Measurements from ENCODE around the gene COL27A1. TPM values are rescaled to one million over a fixed set of nuclear protein-coding genes. Genes with fewer than 3 reads are reported as not detected.

COL27A1 gene
- total and polyA plus RNA-seq, 5 donors from 2014 or later: 0.30 TPM; not detected in 4

GRCh38 chr9:114184071-114184470, 28.7 kb downstream of the COL27A1 start:
- H3K36me3 ChIP-seq (ENCODE audit: control insufficient read depth, insufficient read depth, low read length): no peaks in the 10 kb centered on the region
- H3K27me3 ChIP-seq (ENCODE audit: control insufficient read depth, insufficient read depth, low read length): peaks cover 1% of the 10 kb centered on the region
- H3K4me1 ChIP-seq (ENCODE audit: control insufficient read depth, insufficient read depth, low read length, poor library complexity, severe bottlenecking): no peaks in the 10 kb centered on the region
- H3K27ac Mint-ChIP-seq: no peak overlapping the region
- no peaks in the 10 kb centered on the region for H3K9me3 ChIP-seq (ENCODE audit: control insufficient read depth in 2 of 2, low read length in 2 of 2)
- no peak overlapping the region for H3K27ac ChIP-seq (ENCODE audit: insufficient read depth, low read length, poor library complexity, severe bottlenecking)
- no peaks in the 10 kb centered on the region for H3K36me3 Mint-ChIP-seq
- H3K4me1 Mint-ChIP-seq: no peaks in the 10 kb centered on the region
- H3K27me3 Mint-ChIP-seq: peaks cover 12% of the 10 kb centered on the region
- ATAC-seq (ENCODE audit: low read depth in 2 of 2) (no peak), DNase-seq (no peak)
- no peak overlapping the region for H3K4me3 ChIP-seq (ENCODE audit: low read depth, low read length)
- H3K4me3 Mint-ChIP-seq: no peak overlapping the region
- H3K9me3 Mint-ChIP-seq: peaks cover 0 to 4% (median 0%) of the 10 kb centered on the region in 7 donors

DNA sequence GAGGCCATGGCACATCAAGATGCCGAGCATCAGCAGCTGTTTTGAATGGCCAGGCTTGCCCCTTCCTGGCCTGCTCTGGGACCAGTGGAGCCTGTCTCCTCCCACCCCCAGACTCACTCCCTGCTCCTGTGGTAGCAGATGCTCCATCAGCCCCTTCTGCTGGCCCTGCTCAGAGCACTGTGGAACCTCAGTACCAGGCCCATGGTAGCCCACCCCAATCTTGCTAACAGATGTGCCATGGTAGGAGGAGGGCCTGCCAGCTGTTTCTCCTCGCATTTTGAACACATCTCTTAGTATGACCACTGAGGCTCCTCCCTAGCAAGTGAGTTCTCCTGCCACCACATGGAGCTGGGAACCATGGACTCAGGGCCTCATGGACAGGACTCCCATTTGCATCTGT, 29.5 kb downstream of the COL27A1 start:
- peaks cover 1 to 2% of the 10 kb centered on the region in 2 experiments for H3K9me3 ChIP-seq (ENCODE audit: control insufficient read depth in 2 of 2, low read length in 2 of 2)
- no peaks in the 10 kb centered on the region for H3K4me1 ChIP-seq (ENCODE audit: control insufficient read depth, insufficient read depth, low read length, poor library complexity, severe bottlenecking)
- Mint-ChIP-seq H3K27ac (no peak overlapping the region), H3K9me3 (peaks cover 0 to 5% (median 0%) of the 10 kb centered on the region in 7 donors), H3K36me3 (no peaks in the 10 kb centered on the region), H3K4me3 (no peak overlapping the region), H3K27me3 (peaks cover 12% of the 10 kb centered on the region), H3K4me1 (no peaks in the 10 kb centered on the region)
- H3K27ac ChIP-seq (ENCODE audit: insufficient read depth, low read length, poor library complexity, severe bottlenecking): no peak overlapping the region
- ATAC-seq (ENCODE audit: low read depth in 2 of 2) (no peak), DNase-seq (no peak)
- no peak overlapping the region for H3K4me3 ChIP-seq (ENCODE audit: low read depth, low read length)
- peaks cover 3% of the 10 kb centered on the region for H3K27me3 ChIP-seq (ENCODE audit: control insufficient read depth, insufficient read depth, low read length)
- H3K36me3 ChIP-seq (ENCODE audit: control insufficient read depth, insufficient read depth, low read length): no peaks in the 10 kb centered on the region

GRCh38 chr9:114185570-114186490, 30.5 kb downstream of the COL27A1 start:
- H3K27me3 ChIP-seq (ENCODE audit: control insufficient read depth, insufficient read depth, low read length): peaks cover 3% of the 10 kb centered on the region
- H3K36me3 ChIP-seq (ENCODE audit: control insufficient read depth, insufficient read depth, low read length): no peaks in the 10 kb centered on the region
- no peak overlapping the region for H3K4me3 Mint-ChIP-seq
- H3K27ac Mint-ChIP-seq: peak overlapping the region in 1 of 3 donors; percentile 84
- ATAC-seq (ENCODE audit: low read depth in 2 of 2): no peak
- H3K36me3 Mint-ChIP-seq: no peaks in the 10 kb centered on the region
- H3K4me3 ChIP-seq (ENCODE audit: low read depth, low read length): no peak overlapping the region
- H3K27me3 Mint-ChIP-seq: peaks cover 12% of the 10 kb centered on the region
- H3K4me1 Mint-ChIP-seq: no peaks in the 10 kb centered on the region
- DNase-seq: no peak
- no peak overlapping the region for H3K27ac ChIP-seq (ENCODE audit: insufficient read depth, low read length, poor library complexity, severe bottlenecking)
- H3K4me1 ChIP-seq (ENCODE audit: control insufficient read depth, insufficient read depth, low read length, poor library complexity, severe bottlenecking): no peaks in the 10 kb centered on the region
- H3K9me3 ChIP-seq (ENCODE audit: control insufficient read depth in 2 of 2, low read length in 2 of 2): peaks cover 5 to 11% of the 10 kb centered on the region in 2 experiments
- peaks cover 0 to 9% (median 2%) of the 10 kb centered on the region in 7 donors for H3K9me3 Mint-ChIP-seq

DNA sequence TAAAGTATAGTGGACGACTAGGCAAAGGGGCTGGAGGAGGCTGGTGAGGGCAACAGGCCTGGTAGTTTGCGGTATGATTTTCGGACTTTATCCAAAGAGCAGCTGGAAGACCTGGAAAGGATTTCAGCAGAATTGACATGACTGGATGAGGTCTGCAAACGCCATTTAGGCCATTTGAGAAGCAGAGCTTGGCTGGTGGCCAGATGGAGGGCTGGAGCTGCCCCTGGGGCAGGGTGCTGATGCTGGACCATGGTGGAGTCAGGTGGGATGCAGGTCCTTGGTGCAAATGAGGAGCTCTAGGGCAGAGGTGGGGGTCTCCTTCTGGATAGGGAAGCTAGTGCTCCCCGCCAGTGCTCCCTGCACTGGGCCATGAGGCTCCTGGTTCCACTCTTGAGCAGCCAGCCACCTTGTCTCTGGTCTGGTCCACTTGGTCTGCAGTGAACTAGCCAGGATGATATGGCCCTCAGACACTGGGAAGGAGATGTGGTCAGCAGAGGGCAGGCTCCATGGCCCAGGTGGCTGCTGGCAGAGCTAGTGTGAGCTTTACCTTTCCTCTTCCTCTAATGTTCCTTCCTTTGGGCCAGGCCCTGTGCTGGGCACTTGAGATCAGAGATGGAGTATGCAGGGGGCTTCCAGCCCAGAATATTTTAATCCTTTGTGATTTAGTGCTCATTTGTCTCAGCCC, 31.4 kb downstream of the COL27A1 start:
- peaks cover 3% of the 10 kb centered on the region for H3K27me3 ChIP-seq (ENCODE audit: control insufficient read depth, insufficient read depth, low read length)
- H3K27ac ChIP-seq (ENCODE audit: insufficient read depth, low read length, poor library complexity, severe bottlenecking): no peak overlapping the region
- ATAC-seq (ENCODE audit: low read depth in 2 of 2): no peak
- H3K4me1 ChIP-seq (ENCODE audit: control insufficient read depth, insufficient read depth, low read length, poor library complexity, severe bottlenecking): no peaks in the 10 kb centered on the region
- H3K4me1 Mint-ChIP-seq: no peaks in the 10 kb centered on the region
- H3K36me3 ChIP-seq (ENCODE audit: control insufficient read depth, insufficient read depth, low read length): no peaks in the 10 kb centered on the region
- no peak for DNase-seq
- peaks cover 12% of the 10 kb centered on the region for H3K27me3 Mint-ChIP-seq
- H3K4me3 Mint-ChIP-seq: no peak overlapping the region
- peaks cover 0 to 9% (median 2%) of the 10 kb centered on the region in 7 donors for H3K9me3 Mint-ChIP-seq
- H3K4me3 ChIP-seq (ENCODE audit: low read depth, low read length): no peak overlapping the region
- H3K9me3 ChIP-seq (ENCODE audit: control insufficient read depth in 2 of 2, low read length in 2 of 2): peaks cover 5 to 11% of the 10 kb centered on the region in 2 experiments
- no peaks in the 10 kb centered on the region for H3K36me3 Mint-ChIP-seq
- peak overlapping the region in 1 of 3 donors; percentile 84 for H3K27ac Mint-ChIP-seq

GRCh38 chr9:114187827-114188226, 32.5 kb downstream of the COL27A1 start:
- Histone ChIP-seq H3K27ac (ENCODE audit: insufficient read depth, low read length, poor library complexity, severe bottlenecking) (no peak overlapping the region), H3K9me3 (ENCODE audit: control insufficient read depth in 2 of 2, low read length in 2 of 2) (peaks cover 5 to 11% of the 10 kb centered on the region in 2 experiments), H3K4me1 (ENCODE audit: control insufficient read depth, insufficient read depth, low read length, poor library complexity, severe bottlenecking) (no peaks in the 10 kb centered on the region), H3K27me3 (ENCODE audit: control insufficient read depth, insufficient read depth, low read length) (peaks cover 3% of the 10 kb centered on the region), H3K4me3 (ENCODE audit: low read depth, low read length) (no peak overlapping the region), H3K36me3 (ENCODE audit: control insufficient read depth, insufficient read depth, low read length) (no peaks in the 10 kb centered on the region)
- Mint-ChIP-seq H3K9me3 (peaks cover 0 to 9% (median 2%) of the 10 kb centered on the region in 7 donors), H3K4me1 (no peaks in the 10 kb centered on the region), H3K27ac (no peak overlapping the region), H3K27me3 (peaks cover 7% of the 10 kb centered on the region), H3K36me3 (no peaks in the 10 kb centered on the region), H3K4me3 (no peak overlapping the region)
- ATAC-seq (ENCODE audit: low read depth in 2 of 2): no peak
- no peak for DNase-seq

- H3K36me3 Mint-ChIP-seq: no peaks in the 10 kb centered on the region
- Histone ChIP-seq H3K9me3 (ENCODE audit: control insufficient read depth in 2 of 2, low read length in 2 of 2) (peaks cover 5 to 11% of the 10 kb centered on the region in 2 experiments), H3K4me1 (ENCODE audit: control insufficient read depth, insufficient read depth, low read length, poor library complexity, severe bottlenecking) (no peaks in the 10 kb centered on the region), H3K4me3 (ENCODE audit: low read depth, low read length) (no peak overlapping the region), H3K27me3 (ENCODE audit: control insufficient read depth, insufficient read depth, low read length) (peaks cover 3% of the 10 kb centered on the region), H3K36me3 (ENCODE audit: control insufficient read depth, insufficient read depth, low read length) (no peaks in the 10 kb centered on the region), H3K27ac (ENCODE audit: insufficient read depth, low read length, poor library complexity, severe bottlenecking) (no peak overlapping the region)
- no peaks in the 10 kb centered on the region for H3K4me1 Mint-ChIP-seq
- DNase-seq: no peak
- no peak overlapping the region for H3K27ac Mint-ChIP-seq
- H3K4me3 Mint-ChIP-seq: peak overlapping the region in 1 of 4 donors; percentile 55
- no peak for ATAC-seq (ENCODE audit: low read depth in 2 of 2)
- peaks cover 0 to 9% (median 2%) of the 10 kb centered on the region in 7 donors for H3K9me3 Mint-ChIP-seq
- H3K27me3 Mint-ChIP-seq: no peaks in the 10 kb centered on the region
Observed at GRCh38 chr9:114189823-114190562, 34.7 kb downstream of the COL27A1 start.

- Mint-ChIP-seq H3K27me3 (no peaks in the 10 kb centered on the region), H3K4me1 (no peaks in the 10 kb centered on the region), H3K4me3 (peak overlapping the region in 1 of 4 donors; percentile 55), H3K36me3 (no peaks in the 10 kb centered on the region), H3K9me3 (peaks cover 0 to 9% (median 2%) of the 10 kb centered on the region in 7 donors), H3K27ac (no peak overlapping the region)
- H3K4me3 ChIP-seq (ENCODE audit: low read depth, low read length): no peak overlapping the region
- no peaks in the 10 kb centered on the region for H3K4me1 ChIP-seq (ENCODE audit: control insufficient read depth, insufficient read depth, low read length, poor library complexity, severe bottlenecking)
- no peak overlapping the region for H3K27ac ChIP-seq (ENCODE audit: insufficient read depth, low read length, poor library complexity, severe bottlenecking)
- H3K9me3 ChIP-seq (ENCODE audit: control insufficient read depth in 2 of 2, low read length in 2 of 2): peaks cover 5 to 11% of the 10 kb centered on the region in 2 experiments
- ATAC-seq (ENCODE audit: low read depth in 2 of 2) (no peak), DNase-seq (no peak)
- H3K36me3 ChIP-seq (ENCODE audit: control insufficient read depth, insufficient read depth, low read length): no peaks in the 10 kb centered on the region
- H3K27me3 ChIP-seq (ENCODE audit: control insufficient read depth, insufficient read depth, low read length): peaks cover 3% of the 10 kb centered on the region
Observed at GRCh38 chr9:114190563-114190905, 35.2 kb downstream of the COL27A1 start.
